ENCODE results near the gene CCDC71L.

CCDC71L gene

GRCh38 chr7:106623315-106623660 is 37.7 kb downstream of the CCDC71L start:
- DNase-seq: no peak

GRCh38 chr7:106622654-106623314 is 38.2 kb downstream of the CCDC71L start:
- DNase-seq: no peak

GRCh38 chr7:106621393-106622132 is 39.4 kb downstream of the CCDC71L start:
- no peak for DNase-seq

GRCh38 chr7:106620676-106621075 is 40.3 kb downstream of the CCDC71L start:
- DNase-seq: no peak

GRCh38 chr7:106620034-106620433 is 40.9 kb downstream of the CCDC71L start:
- DNase-seq: no peak

- DNase-seq: no peak
These were observed 41.7 kb downstream of the CCDC71L start for GRCh38 chr7:106619213-106619612.

- DNase-seq: no peak
These were observed 42.5 kb downstream of the CCDC71L start for GRCh38 chr7:106618480-106618879.

GRCh38 chr7:106617860-106618259 is 43.1 kb downstream of the CCDC71L start:
- no peak for DNase-seq

GRCh38 chr7:106616708-106617051 is 44.3 kb downstream of the CCDC71L start:
- DNase-seq: no peak

GRCh38 chr7:106615808-106616707 is 44.9 kb downstream of the CCDC71L start:
- DNase-seq: no peak

GRCh38 chr7:106614751-106615150 is 46.2 kb downstream of the CCDC71L start:
- no peak for DNase-seq

- DNase-seq: no peak
These were observed 47.0 kb downstream of the CCDC71L start for GRCh38 chr7:106613848-106614560.

GRCh38 chr7:106613279-106613678 is 47.7 kb downstream of the CCDC71L start:
- no peak for DNase-seq

- DNase-seq: no peak
These were observed 48.5 kb downstream of the CCDC71L start for GRCh38 chr7:106612432-106612831.

GRCh38 chr7:106611911-106612310 is 49.0 kb downstream of the CCDC71L start:
- no peak for DNase-seq

- DNase-seq: no peak
These were observed 49.7 kb downstream of the CCDC71L start for GRCh38 chr7:106610996-106611886.

- DNase-seq: no peak
These were observed 51.5 kb downstream of the CCDC71L start for GRCh38 chr7:106609416-106609815.

GRCh38 chr7:106608661-106609060 is 52.3 kb downstream of the CCDC71L start:
- DNase-seq: no peak
